NB4 (cell line): ENCODE measurements around the gene NBEA.

Experiments used
- DNase-seq: peaks from one replicate; pipeline ENCODE4 v3.0.0; 2010; ENCODE audit warnings: low read depth
- H3K4me3 ChIP-seq: one replicate; pipeline ENCODE4 v1.5.1; 2011; ENCODE audit warnings: mild to moderate bottlenecking, low read depth, low read length, moderate library complexity
- MYC ChIP-seq: IDR thresholded peaks from 2 replicates; pipeline ENCODE4 v1.6.1; 2011; ENCODE audit warnings: low read depth, low read length
- POLR2A ChIP-seq: IDR thresholded peaks from 2 replicates; pipeline ENCODE4 v1.6.1; 2011; ENCODE audit warnings: mild to moderate bottlenecking; ENCODE audit not compliant: insufficient read length; ENCODE audit errors: extremely low read depth
- TF ChIP-seq, protein P1 (sequence below): IDR thresholded peaks from 2 replicates; pipeline ENCODE4 v1.6.1; 2011; ENCODE audit warnings: low read depth, low read length
- TF ChIP-seq, protein P2 (sequence below): IDR thresholded peaks from one replicate; pipeline ENCODE4 v1.5.1; 2012; ENCODE audit warnings: low read depth, low read length

NBEA gene

DNA sequence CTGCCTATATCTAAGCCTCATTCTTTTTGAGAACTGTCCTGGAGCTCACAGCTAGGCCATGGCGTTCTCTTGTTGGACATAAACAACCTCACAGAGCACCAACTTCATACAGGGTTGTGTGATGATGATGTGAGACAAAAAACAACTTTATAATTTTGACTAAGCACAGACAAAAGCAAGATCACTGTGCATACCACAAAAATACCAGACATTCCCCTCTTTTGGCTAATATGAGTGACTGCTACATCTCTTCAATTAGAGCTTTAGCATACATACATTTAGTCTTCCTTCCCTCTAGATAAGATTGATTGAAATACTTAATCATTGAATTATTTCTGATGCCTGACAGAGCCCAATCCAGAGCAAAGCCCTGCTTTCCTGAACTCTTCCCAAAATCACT is 526.1 kb downstream of the NBEA start:
- no peak for DNase-seq
- TF ChIP-seq MYC (no peak), POLR2A (no peak)
- TF ChIP-seq, protein P1, sequence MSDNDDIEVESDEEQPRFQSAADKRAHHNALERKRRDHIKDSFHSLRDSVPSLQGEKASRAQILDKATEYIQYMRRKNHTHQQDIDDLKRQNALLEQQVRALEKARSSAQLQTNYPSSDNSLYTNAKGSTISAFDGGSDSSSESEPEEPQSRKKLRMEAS = no peak
- TF ChIP-seq, protein P2, sequence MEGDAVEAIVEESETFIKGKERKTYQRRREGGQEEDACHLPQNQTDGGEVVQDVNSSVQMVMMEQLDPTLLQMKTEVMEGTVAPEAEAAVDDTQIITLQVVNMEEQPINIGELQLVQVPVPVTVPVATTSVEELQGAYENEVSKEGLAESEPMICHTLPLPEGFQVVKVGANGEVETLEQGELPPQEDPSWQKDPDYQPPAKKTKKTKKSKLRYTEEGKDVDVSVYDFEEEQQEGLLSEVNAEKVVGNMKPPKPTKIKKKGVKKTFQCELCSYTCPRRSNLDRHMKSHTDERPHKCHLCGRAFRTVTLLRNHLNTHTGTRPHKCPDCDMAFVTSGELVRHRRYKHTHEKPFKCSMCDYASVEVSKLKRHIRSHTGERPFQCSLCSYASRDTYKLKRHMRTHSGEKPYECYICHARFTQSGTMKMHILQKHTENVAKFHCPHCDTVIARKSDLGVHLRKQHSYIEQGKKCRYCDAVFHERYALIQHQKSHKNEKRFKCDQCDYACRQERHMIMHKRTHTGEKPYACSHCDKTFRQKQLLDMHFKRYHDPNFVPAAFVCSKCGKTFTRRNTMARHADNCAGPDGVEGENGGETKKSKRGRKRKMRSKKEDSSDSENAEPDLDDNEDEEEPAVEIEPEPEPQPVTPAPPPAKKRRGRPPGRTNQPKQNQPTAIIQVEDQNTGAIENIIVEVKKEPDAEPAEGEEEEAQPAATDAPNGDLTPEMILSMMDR = no peak
- H3K4me3 ChIP-seq = no peak overlapping the region

DNA sequence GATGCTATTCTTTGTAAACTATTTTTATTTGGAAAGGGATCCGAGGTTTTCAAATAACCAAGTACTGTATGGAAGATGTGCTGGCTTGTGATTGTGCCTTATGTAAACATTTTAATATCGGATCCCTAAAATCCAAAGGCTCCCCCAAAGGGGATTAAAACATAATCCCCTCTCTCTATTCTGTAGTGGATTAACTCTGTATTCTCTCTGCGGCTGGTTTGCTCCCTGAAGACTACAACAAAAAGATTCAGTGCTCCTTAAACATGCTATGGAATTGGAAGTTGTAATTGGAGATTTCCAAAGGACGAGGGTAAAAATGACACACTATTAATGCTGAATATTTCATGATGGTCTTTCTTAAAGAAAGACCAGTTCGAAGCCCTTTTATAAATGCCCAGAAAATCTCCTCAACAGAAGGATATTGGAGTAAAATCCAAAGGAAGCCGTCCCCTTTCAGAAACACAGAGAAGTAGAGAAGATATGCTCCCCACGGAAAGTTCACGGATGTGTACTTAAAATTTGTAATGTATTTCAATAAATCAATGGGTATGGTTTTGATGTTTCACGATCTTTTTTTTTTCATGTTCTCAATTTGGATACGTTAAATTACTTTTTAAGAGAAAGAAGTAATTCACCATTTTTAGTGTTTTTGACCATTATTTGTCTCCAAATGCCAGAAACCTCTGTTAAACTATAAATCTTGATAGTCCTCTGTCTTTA is 527.9 kb downstream of the NBEA start:
- DNase-seq = no peak
- TF ChIP-seq, protein P2 = no peak
- no peak for TF ChIP-seq MYC
- TF ChIP-seq POLR2A = no peak
- TF ChIP-seq, protein P1 = no peak
- H3K4me3 ChIP-seq = no peak overlapping the region

DNA sequence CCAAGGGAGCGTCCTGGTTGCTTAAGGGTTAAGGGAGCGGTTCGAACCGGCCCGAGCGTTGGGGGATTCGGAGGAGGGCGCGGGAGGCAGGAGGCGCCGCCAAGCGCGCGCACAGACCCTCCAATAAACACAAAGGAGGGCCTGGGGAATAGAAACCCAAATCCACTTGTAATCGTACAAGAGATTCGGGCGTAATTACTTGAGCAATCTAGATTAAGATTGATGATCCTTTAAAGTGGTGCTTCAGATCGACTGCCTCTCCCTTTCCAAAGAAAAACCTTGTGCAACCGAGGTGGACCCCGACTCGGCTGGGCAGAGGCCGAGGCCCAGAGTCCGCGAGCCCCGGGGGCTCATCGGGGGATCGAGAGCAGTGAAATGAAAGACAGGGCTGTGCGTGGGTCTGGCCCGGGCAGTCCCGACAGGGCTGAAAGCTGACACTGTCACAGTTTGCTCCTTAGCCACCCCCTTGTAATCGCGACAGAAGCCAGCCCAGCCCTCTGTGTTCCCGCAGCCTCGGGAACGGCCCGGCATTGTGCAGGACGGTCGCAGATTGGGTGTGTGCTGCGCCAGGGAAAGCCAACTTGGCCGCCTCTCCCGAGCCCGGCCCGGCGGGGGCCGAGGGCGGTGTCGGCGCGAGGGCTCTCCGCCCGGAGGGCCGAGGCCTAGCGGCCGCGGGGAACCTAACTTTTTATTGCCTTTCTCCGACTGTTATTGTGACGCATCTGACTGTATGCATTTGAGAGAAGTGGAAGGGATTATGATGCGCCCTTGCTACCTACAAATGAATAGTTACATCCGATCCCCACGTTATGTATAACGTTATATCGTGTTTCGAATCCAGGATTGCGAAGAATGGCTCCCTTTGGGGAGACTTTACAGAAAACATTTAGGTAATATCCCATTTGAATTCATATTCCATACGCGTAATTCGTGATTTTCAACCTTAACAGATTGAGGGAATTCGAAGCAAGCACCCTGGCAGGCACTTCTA is 528.9 kb downstream of the NBEA start:
- no peak overlapping the region for H3K4me3 ChIP-seq
- DNase-seq = no peak
- no peak for TF ChIP-seq MYC
- TF ChIP-seq POLR2A = no peak
- TF ChIP-seq, protein P2 = no peak
- TF ChIP-seq, protein P1 = no peak

DNA sequence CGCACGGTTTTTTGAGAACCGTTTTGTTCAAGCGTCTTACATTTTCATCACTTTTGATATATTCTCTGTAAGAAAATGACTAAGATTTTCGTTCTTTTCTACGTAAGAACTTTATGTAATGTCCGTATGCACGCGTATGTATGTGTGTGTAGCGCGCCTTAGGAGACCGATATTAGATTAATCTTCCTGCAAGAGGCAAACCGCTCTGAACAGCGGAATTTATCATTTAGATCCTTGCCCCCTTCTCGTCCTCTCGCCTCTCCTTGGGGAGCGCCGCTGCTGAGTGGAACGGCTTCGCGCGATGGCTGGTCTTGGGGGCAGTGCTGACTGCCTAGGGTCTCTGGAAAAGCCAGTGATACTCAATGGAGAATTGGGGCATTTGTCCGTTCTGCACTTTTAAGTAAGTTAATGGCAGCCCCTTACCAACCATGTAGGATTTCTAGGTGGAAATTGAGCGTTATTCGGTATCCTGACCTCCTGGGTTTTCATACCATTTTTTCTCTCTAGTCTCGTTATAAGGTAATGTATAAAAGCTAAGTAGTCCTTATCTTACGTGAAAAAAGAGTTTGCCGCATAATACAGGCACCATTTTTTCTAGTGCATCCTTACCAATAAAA is 529.7 kb downstream of the NBEA start:
- no peak for DNase-seq
- H3K4me3 ChIP-seq = no peak overlapping the region
- TF ChIP-seq, protein P1 = no peak
- TF ChIP-seq POLR2A = no peak
- TF ChIP-seq, protein P2 = no peak
- no peak for TF ChIP-seq MYC

DNA sequence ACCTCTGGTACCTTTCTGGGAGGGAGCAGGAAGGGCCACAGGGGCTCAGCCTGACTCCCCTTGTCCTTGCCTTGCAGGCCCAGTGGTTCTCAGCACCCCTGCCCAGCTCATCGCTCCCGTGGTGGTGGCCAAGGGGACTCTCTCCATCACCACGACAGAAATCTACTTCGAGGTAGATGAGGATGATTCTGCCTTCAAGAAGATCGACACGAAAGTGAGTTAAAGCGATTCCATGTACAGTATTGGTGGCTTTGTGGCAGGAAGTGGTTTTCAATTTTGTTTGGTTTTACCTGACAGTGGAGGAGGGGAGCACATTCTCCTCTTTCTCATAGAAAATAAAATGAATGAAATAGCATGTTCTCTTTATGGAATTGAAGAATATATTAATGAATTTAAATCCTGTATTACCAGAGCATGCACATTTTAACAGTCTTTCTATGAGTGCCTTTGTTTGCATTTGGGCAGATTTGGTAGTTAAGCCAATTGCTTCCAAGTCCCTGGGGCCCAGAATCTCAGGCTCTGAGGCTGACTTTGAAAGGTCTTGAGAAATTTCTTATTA is 530.3 kb downstream of the NBEA start:
- H3K4me3 ChIP-seq = no peak overlapping the region
- DNase-seq = no peak
- no peak for TF ChIP-seq POLR2A
- TF ChIP-seq, protein P2 = no peak
- TF ChIP-seq, protein P1 = no peak
- no peak for TF ChIP-seq MYC
